ENCODE measurements around the gene ID2. TPM values are rescaled to one million over a fixed set of nuclear protein-coding genes. Genes with fewer than 3 reads are reported as not detected.

The ID2 gene
- total RNA-seq, 1 experiment from 2014 or later, result 2.1 TPM

- Histone ChIP-seq H3K27ac (ENCODE audit: low read length) (no peak overlapping the region), H3K4me3 (ENCODE audit: low read depth in 2 of 2, low read length in 2 of 2) (no peak overlapping the region), H3K27me3 (ENCODE audit: control insufficient read depth, insufficient read depth, low read length) (no peaks in the 10 kb centered on the region), H3K4me1 (ENCODE audit: control insufficient read depth, insufficient read depth, low read length) (0 out of 2 replicates have a peak, but pooled peaks cover 3% of the 10 kb centered on the region), H3K36me3 (ENCODE audit: control insufficient read depth, insufficient read depth, low read length) (no peaks in the 10 kb centered on the region), H3K9me3 (ENCODE audit: control insufficient read depth, insufficient read depth, low read depth, low read length) (no peaks in the 10 kb centered on the region)
- in situ Hi-C loops (cut with HindIII; ENCODE audit: low pct_unique_long_range_greater_than_20kb, low sequenced_read_pairs) (no loop called here), intact Hi-C loops (cut with micrococcal nuclease; ENCODE audit: unreplicated experiment) (no loop called here)
- DNase-seq (ENCODE audit: low read depth, low spot score), result no peak
- POLR2A ChIA-PET, result no interaction called here
- no TSS peak for BruUV-seq (replicated peaks)
- CTCF ChIA-PET, result no interaction called here
- peak; percentile 26; the same call in 1 of the 2 replicates for ATAC-seq
- TF ChIP-seq REST (IDR thresholded peaks at IDR 0.05; ENCODE audit: insufficient read depth in 1 of 2, low read depth in 2 of 2, low read length in 1 of 2), result no peak
- no peak for TF ChIP-seq TCF7L2 (IDR thresholded peaks at IDR 0.05; ENCODE audit: low read depth, low read length)
- TF ChIP-seq CTCF (IDR thresholded peaks at IDR 0.05), result no peak
- TF ChIP-seq SIN3A (IDR thresholded peaks at IDR 0.05; ENCODE audit: borderline replicate concordance, insufficient read depth, low read depth, low read length), result no peak
- no peak for TF ChIP-seq POLR2AphosphoS5 (IDR thresholded peaks at IDR 0.05; ENCODE audit: low read depth, low read length)
Measured at GRCh38 chr2:8659092-8659734, 22.6 kb upstream of the ID2 start.

- H3K9me3 ChIP-seq (ENCODE audit: control insufficient read depth, insufficient read depth, low read depth, low read length), result no peaks in the 10 kb centered on the region
- H3K36me3 ChIP-seq (ENCODE audit: control insufficient read depth, insufficient read depth, low read length), result no peaks in the 10 kb centered on the region
- H3K27ac ChIP-seq (ENCODE audit: low read length), result no peak overlapping the region
- DNase-seq (ENCODE audit: low read depth, low spot score) (no peak), ATAC-seq (no peak)
- CTCF ChIA-PET, result no interaction called here
- no peaks in the 10 kb centered on the region for H3K27me3 ChIP-seq (ENCODE audit: control insufficient read depth, insufficient read depth, low read length)
- BruUV-seq (replicated peaks), result no TSS peak
- H3K4me3 ChIP-seq (ENCODE audit: low read depth in 2 of 2, low read length in 2 of 2), result no peak overlapping the region
- 0 out of 2 replicates have a peak, but pooled peaks cover 3% of the 10 kb centered on the region for H3K4me1 ChIP-seq (ENCODE audit: control insufficient read depth, insufficient read depth, low read length)
- intact Hi-C loops (cut with micrococcal nuclease; ENCODE audit: unreplicated experiment) (no loop called here), in situ Hi-C loops (cut with HindIII; ENCODE audit: low pct_unique_long_range_greater_than_20kb, low sequenced_read_pairs) (no loop called here)
- POLR2A ChIA-PET, result no interaction called here
- no peak for TF ChIP-seq POLR2AphosphoS5 (IDR thresholded peaks at IDR 0.05; ENCODE audit: low read depth, low read length)
- no peak for TF ChIP-seq REST (IDR thresholded peaks at IDR 0.05; ENCODE audit: insufficient read depth in 1 of 2, low read depth in 2 of 2, low read length in 1 of 2)
- no peak for TF ChIP-seq CTCF (IDR thresholded peaks at IDR 0.05)
- no peak for TF ChIP-seq SIN3A (IDR thresholded peaks at IDR 0.05; ENCODE audit: borderline replicate concordance, insufficient read depth, low read depth, low read length)
Measured at GRCh38 chr2:8659735-8660492, 21.9 kb upstream of the ID2 start.
